Raji (cell line): ENCODE results near the gene AMIGO2.

ENCODE experiments used
- POLR2A ChIP-seq: IDR thresholded peaks from 2 replicates; pipeline ENCODE4 v1.6.1; 2011; ENCODE audit warnings: low read depth, low read length, control low read depth; ENCODE audit not compliant: insufficient read depth

The AMIGO2 gene

DNA sequence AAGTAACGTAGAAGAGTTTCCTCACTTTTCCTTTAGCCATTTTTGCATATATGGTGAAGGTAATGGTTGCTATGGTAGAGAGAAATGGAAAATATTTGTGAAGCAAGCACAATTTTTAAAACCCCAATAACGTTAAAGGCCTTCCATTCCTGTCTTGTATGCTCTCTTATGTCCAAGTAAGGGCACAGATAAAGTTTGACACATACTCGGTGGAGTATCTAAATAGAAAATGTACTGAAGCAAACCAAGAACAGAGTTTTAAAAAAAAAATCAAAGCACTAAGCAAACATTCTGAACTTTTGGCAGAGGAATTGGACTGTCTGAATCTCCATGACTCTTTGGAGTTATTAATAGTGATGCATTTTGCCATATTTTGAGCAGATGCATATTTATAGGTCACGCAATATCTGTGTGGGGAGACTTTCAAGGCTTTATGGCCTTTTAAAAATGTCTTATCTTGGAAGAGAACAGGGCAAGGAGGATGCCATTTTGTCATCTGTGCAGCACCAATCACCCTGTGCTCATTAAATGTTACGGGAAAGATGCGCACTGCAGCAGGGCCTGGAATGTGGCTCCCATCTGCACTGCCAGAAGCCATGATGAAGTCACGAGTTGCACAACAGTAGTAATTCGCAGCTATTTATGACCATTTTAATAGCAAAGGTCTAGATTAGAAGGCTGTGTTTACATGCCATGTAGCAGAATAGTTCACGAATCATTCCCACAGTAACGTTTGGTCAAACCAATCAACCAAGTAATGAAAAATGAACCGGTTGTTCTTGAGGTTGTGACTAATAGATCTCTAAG, 23.3 kb upstream of the AMIGO2 start:
- no peak for TF ChIP-seq POLR2A

DNA sequence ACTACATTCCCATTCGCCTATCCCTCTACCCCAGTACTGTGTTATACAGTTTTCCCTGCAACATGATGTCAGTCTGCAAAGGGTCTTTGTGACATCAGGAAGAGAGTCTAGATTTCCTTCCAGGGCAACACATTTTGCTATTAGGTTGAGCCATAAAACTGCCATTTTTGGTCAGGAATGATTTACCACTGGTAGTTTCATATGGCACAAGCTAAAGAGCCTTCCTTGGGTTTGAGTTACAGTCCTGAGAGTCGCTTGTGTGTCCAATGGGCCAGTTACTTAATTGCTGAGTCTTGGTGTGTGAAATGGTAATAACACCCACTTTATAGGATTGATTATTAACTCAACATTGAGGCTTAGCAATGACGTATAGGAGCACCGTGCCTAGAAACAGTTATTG, 22.6 kb upstream of the AMIGO2 start:
- TF ChIP-seq POLR2A: no peak

DNA sequence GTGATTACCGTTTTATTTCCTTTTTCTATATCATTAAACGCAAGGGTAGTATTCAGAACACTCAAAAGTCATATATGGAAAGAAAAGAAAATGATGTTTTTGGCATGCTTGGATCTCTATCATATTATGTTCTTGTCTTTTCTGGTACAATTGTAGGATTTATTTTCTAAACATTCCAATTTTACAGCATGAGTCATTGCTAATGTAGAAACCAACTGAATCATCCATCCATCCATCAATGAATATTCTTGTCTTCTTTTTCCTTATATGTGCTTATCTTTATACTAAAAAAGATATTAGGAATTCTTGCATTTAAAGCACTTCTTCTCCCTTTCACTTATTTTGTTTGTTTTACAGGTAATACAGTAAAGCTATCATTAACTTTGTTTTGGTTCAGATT, 20.4 kb upstream of the AMIGO2 start:
- TF ChIP-seq POLR2A: no peak

DNA sequence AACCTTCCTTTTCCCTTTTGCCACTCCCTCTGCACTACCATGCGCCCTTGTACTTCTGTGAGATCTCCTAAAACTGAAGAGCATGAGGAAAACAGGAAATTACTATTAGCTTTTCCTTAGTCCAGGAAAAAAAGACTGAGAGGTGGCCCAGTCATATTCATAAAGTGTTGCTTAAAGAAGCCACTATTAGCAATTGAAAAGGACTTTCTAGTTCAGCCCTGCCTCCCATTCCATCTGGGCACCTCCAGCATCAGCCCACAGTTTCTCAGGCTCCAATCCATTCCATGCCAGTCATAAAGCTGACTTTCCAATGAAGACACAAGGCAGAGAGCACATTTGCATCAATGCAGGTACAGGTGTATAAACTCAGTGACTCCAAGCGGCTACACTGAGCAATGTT, 19.9 kb upstream of the AMIGO2 start:
- TF ChIP-seq POLR2A: no peak

DNA sequence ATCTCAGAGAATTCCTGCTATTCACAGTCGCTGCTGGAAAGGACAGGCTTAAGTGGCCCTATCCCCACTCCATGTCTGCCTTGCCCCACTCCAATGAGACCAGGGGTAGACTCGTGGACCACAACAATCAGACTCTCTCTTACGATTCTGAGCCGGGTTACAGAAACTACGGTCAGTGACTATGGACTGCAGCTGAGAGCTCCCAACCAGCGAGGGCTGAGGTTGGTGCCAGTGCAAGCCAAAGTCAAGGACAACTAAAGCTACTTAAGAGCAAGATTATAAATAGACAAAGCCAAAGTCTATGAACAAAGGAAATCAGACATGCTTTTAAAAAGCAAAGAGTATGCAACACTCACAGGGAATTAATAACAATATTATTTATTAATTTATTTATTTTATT, 18.3 kb upstream of the AMIGO2 start:
- no peak for TF ChIP-seq POLR2A

DNA sequence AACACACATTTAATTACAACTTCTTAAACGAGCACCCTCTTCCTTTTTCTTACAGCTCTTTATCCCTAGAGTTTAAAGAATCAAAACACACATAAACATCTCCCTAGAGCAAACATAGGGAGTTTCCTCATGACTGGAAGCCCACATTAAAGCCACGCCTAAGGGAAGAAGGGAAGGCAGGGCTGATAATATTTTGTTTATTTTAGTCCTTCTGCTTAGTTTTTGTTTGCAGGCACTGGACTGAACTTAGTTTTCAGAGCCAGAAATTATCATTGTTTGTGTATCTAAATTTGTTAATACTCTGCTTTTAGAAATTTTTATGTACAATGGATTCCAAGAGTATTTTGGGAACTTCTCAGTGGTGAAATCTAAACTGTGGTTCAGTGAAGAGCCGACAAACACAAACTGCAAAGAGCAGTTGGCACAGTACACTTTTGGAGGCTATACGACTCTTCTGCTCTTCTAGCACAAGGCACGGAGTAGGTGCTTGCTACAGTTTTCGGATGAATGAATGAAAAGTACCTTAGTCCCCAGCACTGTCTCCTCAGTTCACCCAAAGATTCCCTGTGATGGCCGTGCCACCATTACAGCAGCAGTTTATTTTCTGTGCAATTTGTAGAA, 17.6 kb upstream of the AMIGO2 start:
- TF ChIP-seq POLR2A: no peak

DNA sequence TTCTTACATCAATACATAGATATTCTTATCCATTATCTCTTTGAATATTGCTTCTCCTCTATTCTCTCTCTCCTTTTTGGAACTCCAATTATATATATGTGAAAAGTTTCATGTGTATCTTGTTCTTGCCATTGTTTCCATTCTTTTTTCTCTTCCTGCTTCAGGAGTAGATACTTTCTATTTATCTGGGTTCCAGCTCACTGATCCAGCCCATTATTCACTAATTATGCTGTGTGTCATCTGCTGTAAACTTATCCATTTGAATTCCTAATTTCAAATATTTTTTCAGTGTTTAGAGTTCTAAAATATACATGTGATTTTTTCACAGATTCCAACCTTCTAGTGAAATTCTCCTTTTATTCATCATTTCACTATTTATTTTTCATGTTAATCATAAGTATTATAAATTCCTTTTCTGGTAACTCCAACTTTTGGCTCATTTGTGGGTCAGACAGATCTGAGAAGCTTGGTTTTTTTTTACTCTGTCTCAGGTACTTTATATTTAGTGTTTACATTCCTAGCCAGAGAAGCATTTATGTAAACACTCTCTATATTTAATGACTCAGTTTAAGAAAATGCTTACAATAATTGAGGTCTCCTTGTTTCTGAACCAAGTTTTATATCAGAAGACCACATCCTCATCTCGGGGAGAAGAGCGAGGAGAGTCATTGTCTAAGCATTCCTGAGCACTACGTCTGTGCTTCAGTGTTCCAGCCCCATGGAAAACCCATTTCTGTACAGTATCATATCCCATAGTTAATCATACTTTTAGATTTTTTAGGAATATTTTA, 15.9 kb upstream of the AMIGO2 start:
- TF ChIP-seq POLR2A: no peak

DNA sequence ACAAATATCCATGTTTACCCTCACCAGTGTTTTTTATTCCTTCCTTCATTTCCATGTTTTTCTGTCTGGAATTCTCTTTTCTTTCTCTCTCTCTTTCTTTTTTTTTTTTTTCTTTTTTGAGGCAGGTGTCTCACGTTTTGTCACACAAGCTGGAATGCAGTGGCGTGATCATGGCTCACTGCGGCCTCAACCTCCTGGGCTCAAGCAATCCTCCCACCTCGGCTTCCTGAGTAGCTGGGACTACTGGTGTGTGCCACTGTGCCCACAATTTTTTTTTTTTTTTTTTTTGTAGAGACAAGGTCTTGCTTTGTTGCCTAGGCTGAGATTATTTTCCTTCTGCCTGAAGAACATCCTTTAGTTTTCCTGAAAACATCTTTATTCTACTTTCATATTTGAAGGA, 15.0 kb upstream of the AMIGO2 start:
- no peak for TF ChIP-seq POLR2A

DNA sequence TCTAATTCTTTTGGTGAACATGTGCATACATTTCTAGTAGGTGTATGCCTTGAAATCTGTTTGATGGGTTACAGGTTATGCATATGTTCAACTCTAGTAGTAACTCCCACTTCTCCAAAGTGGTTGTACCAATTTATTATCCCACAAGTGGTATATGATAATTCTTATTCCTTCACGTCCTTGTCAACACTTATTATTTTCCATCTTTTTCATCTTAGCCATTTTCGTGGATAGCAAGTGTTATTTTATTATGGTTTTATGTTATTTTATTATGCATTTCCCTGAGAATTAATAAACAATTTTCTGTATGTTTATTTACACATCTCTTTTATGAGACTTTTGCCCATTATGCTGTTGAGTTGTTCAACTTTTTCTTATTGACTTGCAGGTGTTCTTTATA, 11.2 kb upstream of the AMIGO2 start:
- TF ChIP-seq POLR2A: no peak

DNA sequence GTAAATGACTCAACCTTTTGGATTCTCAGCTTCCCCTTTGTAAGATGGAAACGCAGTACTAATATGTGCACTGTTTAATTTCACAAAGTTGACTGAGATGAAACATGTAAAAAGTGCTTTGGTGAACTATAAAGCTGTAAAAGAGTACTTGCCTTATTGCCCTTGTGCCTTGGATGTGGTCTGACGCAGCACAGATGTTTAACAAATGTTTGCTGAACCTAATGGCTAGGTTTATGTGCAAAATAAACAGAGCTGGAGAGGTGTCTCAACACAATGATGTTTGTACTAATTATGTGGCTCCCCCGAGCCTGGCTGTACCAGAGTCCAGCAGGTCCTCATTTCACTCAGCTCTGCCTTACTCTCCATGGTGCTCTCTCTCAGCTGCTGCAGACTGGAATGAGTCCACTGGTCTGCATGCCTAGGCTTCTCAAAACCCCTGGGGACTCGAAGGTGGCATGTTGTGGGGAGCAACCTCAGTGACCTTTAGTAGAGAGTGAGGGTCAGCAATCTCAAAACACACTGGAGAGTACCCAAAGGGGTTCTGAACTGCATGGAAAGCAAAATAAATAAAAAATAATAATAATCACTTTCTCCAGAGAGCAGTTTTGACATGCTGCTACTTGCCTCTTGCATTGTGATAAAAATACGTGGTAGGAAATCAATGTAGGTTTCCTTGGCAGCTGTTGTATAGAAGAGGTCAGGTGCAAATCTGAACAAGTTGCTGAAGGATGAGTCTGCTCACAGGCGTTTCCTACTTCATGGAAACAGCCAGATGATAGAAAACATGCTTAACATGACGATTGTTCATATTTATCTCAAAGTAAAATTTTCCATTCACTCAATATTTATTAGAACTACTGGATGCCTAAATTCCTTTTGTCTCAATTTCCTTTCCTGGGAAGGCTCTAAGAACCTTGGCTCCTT, 8.5 kb upstream of the AMIGO2 start:
- TF ChIP-seq POLR2A: no peak

DNA sequence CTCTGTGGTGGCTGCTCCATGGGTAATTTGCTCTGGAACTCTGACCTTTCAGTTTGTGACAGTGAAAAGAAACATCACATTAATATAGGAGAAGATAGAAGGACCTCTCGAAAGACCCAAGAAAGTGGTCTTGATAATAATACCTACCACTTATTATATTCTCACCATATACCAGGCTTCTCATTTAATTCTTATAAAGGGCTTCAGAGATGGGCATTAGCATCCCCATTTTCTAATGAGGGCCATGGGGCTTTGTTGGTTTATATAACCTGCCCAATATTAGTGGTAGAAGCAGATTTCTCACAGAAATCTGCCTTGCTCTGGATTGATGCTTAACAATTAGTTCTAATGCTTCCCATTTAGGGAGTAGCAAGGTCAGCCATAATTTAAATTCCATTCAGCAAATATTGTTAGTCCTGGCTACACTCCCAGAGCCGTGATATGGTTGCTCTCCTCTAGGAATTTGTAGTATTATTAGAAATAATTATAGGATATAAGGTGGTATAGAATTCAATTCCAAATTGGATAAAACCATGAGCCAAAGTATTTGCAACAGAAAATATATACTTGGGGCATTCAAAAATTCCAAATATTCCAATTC, 7.4 kb upstream of the AMIGO2 start:
- TF ChIP-seq POLR2A: no peak

DNA sequence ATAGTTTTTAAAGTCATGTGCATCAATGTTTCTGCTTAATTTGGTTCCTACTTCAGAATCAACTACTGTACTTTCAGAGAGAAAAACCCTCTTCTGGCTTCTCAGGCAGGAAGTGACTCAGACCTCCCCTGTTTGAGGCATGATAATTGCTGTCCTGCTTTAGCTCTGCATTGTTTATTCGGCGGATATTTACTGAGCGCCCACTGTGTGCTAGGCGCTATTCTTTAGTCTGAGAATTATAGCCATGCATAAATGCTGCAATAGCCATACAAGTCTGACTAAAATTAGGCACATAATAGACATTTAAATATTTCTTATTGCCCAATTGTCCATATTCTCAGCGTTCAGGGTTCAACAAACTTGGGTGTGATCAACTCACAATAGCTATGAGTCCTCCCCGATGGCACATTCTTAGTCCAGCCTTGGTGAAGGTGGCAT, 6.1 kb upstream of the AMIGO2 start:
- no peak for TF ChIP-seq POLR2A

DNA sequence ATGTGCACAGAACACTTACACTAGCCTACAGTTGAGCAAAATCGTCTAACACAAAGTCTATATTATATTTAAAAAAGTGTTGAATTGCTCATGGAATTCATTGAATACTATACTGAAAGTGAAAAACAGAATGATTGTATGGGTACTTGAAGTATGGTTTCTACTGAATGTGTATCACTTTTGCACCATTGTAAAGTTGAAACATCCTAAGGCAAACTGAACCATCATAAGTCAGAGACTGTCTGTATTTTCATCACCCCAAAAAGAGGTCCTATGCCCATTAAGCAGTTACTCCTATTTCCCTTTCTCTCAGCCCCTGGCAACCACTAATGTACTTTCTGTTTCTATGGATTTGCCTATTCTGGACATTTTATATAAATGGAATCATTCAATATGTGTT, 4.4 kb upstream of the AMIGO2 start:
- no peak for TF ChIP-seq POLR2A

DNA sequence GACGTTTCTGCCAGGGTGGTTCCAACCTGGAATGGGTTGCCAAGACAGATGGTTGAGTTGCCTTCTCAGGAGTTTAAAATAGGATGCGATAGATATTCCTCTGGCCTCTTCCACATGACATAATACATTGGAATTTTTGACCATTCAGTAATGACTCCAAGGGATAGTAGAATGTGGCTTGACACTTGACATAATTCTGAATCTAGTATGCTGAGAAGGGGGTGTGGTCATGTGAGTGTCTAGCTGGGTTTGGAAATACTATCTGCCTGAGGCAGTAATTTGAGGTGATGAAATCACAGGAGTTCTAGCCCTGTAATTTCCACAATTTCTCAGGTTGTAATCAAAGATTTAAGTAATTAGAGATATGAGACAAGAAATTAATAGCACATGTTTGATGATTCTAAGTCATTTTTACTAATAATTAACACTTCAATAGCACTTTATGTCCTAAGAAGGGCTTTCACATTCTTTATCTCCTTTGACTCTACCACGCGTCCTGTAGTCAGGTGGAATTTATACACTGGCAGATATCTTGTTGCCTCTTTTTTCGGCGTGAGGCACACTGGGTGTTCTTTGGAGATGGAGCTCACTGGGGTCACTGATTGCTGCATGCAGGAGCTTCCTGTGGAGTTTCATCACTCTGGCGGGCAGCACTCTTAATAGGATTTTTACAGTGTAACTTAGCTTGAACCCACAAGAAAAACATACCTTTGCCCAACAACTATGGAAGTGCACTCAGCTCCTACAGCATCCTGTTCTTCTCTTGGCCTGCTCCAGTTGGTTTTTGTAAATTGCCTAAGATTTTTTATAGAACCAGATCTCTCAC, 3.2 kb upstream of the AMIGO2 start:
- no peak for TF ChIP-seq POLR2A
